PC-3 (cell line): ENCODE results near the gene DRG2.

Experiments used
- CTCF ChIP-seq: fragments of 300-600 bp; sonication (generic); conservative IDR thresholded peaks from 2 replicates; pipeline ENCODE4 v1.5.1; 2017; ENCODE audit warnings: antibody characterized with exemption, low read depth, mild to moderate bottlenecking, low read length
- EZH2phosphoT487 ChIP-seq: fragments of 300-600 bp; sonication (generic); IDR thresholded peaks from 2 replicates; pipeline ENCODE4 v1.6.1; 2018; ENCODE audit warnings: mild to moderate bottlenecking, antibody characterized with exemption, low read length, borderline replicate concordance

GRCh38 chr17:18146980-18147379, 59.2 kb downstream of the DRG2 start:
- TF ChIP-seq CTCF = no peak
- TF ChIP-seq EZH2phosphoT487 = no peak
